GM18951 (cell line): Measurements from ENCODE around the gene TSPAN18.

Experiments
- POLR2A ChIP-seq: IDR thresholded peaks from 4 replicates; pipeline ENCODE4 v1.6.1; 2011; ENCODE audit warnings: mild to moderate bottlenecking; ENCODE audit not compliant: insufficient read length, insufficient read depth; ENCODE audit errors: extremely low read depth
- in situ Hi-C: fragments of 300-500 bp; cut with MboI; formaldehyde crosslinking; loops from one replicate; pipeline ENCODE4 v1.12.0; 2022; ENCODE audit warnings: low sequenced_read_pairs, mixed read lengths, inconsistent platforms; ENCODE audit not compliant: unreplicated experiment

Gene TSPAN18

DNA sequence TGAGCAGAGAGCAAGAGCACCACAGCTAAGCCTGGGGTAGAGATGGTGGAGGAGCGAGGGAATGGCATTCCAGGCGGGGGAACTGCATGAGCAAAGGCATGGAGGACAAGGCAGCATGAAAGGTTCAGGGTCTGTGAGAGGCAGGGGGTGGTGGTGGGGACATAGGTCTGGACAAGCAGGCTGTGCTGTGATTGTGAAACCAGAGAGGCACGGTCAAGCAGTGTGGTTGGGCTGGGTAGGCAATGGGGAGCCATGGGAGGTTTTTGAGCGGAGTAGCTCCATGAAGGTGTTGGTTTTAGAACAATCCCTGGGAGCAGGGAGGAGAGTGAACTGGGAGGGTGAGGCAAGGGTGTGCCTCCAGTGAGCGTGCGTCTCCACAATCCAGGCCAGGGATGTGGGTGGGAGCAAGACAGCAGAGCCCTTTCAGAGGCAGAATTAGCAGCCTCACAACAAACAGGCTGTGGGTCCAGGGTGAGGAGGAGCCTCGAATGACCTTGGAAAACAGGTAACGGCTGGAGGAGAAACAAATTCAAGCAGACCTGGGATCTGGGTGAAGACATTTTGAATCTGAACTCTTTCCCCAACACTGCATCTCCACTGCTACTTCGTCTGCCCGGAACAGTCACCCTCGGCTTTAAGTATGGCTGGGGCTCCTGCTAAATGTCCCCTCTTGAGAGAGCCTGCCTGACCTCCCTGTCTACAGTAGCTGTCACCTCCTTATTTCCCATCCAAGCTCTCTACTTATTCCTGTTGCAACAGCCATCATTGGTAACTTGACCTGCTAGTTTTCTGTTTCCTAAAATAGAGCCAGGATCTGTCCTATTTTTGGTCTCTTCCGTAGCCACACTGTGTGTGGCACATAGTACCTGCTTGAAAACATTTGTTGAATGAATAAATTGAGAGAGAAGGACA lies 27.0 kb upstream of the TSPAN18 start:
- TF ChIP-seq POLR2A: no peak
- in situ Hi-C loops: no loop called here

DNA sequence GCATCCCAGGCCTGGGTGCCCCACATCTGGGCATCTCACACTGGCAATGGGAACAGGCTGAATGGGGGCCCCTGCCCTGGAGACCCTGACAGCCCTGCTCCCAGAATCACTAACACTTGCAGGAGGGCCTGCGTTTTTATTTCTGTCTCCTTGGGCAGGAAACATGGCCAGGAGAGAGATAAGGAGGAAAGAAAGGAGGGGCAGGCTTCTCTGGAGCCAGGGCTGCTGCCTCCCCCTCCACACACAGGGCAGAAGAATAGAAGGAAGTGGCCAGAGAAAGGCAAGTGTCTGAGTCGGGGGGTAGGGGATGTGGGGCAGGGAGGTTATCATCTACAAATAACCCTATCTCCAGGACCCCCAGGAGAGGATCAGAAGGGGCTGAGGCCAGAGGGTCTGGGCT lies 25.5 kb upstream of the TSPAN18 start:
- in situ Hi-C loops: no loop called here
- TF ChIP-seq POLR2A: no peak

DNA sequence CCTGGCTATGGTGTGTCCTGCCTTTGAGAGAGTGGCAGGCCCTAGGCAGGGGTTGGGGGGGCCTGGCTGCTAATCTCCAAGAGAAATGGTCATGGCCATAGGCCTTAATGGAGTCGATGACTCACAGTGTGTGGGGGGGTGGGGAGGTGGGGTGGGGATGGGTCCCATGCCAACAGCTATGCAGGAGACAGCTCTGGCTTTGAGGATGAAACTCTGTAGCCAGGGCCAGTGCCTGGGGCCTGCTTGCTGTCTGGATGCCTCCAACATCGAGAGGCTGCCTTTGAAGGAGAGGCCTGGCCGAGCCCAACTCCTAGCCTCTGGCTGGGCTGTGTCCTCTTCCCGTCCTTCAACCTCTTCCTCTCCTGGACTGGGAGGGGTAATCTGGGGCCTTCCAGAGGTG lies 23.9 kb upstream of the TSPAN18 start:
- in situ Hi-C loops: no loop called here

GRCh38 chr11:44707094-44707493 lies 19.7 kb upstream of the TSPAN18 start:
- no peak for TF ChIP-seq POLR2A
- in situ Hi-C loops: no loop called here

More for the DNA sequence above, 23.9 kb upstream of the TSPAN18 start:
- TF ChIP-seq POLR2A: no peak

- TF ChIP-seq POLR2A: no peak
- in situ Hi-C loops: no loop called here
Observed at GRCh38 chr11:44708009-44708408, 18.8 kb upstream of the TSPAN18 start.

DNA sequence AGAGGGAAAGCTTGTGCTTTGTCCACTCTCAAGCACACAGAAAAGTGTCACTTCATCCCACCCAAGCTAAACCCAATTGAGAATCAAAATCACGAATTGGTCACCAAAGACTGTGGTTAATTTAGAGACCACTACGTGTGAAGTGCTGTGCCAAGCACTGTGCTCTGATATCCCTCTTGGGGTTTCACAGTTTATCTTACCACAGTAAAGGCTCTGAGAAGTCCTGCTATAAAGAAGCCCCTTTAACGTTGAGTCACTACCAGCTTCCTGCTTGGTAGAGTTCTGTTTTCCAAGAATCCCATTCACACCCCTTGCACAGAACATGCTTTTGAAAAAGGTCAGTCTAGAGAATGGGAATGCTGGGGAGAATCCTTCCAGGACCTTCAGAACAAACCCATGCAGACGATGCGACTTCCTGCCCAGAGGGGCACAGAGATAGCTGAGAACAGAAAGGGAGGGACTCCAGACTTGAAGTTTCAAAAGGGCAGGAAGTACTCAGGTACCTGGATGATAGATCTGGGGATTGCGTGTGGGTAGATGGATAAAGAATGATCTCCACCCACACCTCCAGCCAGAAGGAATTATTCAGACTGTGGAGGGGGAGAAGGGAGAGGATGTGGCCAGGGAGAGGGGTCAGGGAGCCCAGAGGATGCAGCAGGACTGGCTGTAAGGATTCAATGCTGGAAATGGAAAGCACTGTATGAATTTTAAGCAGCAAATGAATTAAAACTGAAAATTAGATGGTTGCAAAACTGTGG lies 18.1 kb upstream of the TSPAN18 start:
- in situ Hi-C loops: no loop called here
- TF ChIP-seq POLR2A: no peak

DNA sequence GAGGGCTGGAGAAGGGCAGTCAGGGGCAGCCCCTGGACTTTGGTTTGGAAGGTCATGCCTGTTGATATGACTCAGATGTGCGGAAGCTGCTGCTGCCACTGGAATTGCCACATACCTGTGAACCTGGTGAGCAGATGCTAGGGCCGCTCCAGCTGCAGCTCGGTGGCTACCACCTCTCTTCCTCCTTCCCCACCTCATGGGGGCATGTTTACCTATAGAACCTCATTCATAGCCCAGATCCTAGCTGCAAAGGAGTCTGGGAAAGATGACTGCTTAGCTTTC lies 17.5 kb upstream of the TSPAN18 start:
- in situ Hi-C loops: no loop called here
- TF ChIP-seq POLR2A: no peak

DNA sequence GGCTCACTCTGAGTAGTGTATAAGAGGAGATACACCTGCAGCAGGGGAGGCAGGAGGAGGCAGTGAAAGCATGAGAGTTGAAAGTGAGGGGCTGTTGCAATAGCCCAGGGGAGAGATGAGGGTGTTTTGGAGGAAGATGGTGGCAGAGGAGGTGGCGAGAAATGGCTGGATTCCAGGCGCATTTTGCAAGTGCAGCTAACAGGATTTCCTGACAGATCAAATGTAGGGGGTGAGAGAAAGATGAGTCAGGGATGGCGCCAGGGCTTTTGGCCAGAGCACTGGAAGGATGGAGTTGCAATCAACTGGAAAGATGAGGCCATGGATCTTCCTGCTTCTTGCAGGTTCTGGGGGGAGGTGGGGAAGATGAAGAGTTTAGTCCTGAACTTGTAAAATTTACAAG lies 16.8 kb upstream of the TSPAN18 start:
- no peak for TF ChIP-seq POLR2A
- in situ Hi-C loops: no loop called here

DNA sequence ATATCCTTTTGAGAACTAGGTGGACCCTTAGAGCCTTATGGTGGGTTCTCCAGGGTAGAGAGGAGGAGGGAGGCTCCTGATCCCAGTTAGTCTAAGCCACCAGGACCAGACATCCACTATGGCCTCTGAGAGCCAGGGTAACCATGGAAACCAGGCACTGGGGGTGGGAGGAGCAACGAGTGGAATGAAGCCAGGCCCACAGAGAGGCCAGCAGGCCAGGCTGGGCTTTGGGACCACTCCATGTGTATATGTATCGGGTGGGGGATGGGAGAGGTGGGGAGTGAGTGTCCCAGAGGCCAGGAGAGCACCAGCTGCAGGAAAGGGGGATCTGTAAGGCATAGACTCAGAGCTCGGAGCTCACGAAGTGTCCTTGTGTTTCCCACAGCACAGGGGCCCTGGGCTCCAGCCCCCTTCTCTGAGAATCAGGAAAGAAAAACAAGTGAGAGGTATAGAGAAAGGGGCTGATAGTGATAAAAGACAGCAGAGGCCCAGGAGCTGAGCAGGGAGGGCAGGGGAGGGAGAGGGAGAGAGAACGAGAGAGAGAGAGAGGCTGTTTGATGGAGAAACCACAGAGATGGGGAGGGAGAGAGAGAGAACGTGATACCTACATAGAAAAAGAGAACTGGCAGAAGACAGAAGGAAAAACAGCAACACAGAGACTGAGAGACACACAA lies 15.5 kb upstream of the TSPAN18 start:
- in situ Hi-C loops: no loop called here
- TF ChIP-seq POLR2A: no peak

- in situ Hi-C loops: no loop called here
Observed at GRCh38 chr11:44711787-44712608, 14.8 kb upstream of the TSPAN18 start.

GRCh38 chr11:44713022-44713421 lies 13.7 kb upstream of the TSPAN18 start:
- in situ Hi-C loops: no loop called here

More at GRCh38 chr11:44711787-44712608, 14.8 kb upstream of the TSPAN18 start:
- no peak for TF ChIP-seq POLR2A

DNA sequence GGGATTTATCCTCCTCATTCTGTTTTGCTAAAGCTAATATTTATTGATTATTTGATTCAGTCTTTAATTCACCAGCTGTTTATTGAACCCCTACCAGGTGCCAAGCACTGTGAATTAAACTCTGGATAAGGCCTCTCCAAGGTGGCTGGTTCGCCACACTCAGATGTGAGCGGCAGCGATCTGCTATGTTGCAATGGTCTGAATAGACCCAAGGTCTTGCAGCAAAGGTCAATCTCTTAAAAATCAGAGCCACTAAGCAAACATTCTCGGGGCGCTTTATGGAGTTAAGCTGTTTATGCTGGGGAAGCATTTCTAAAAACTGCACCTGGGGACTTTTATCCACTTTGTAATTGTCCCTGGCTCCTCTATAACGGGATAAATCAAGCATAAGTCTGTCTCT lies 10.5 kb upstream of the TSPAN18 start:
- in situ Hi-C loops: no loop called here

More at GRCh38 chr11:44713022-44713421, 13.7 kb upstream of the TSPAN18 start:
- TF ChIP-seq POLR2A: no peak

DNA sequence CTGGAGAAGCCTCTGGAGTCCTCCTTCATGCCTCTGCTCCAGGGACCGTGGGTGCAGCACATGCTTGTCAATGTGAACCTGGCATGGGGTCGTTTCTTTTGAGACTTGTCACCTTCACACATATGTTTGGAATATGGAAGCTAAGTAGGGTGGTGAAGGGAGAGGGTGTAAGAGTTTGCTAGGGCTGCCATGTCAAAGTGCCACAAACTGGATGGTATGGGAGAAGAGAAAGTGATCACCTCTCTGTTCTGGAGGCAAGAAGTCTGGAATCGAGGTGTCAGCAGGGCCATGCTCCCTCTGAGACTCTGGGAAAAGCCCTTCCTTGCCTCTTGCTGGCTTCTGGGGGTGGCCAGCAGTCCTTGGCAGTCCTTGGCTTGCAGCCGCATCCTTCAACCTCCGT lies 8.7 kb upstream of the TSPAN18 start:
- in situ Hi-C loops: no loop called here
- TF ChIP-seq POLR2A: no peak

More for the DNA sequence above, 10.5 kb upstream of the TSPAN18 start:
- TF ChIP-seq POLR2A: no peak
